ENCODE data around the gene OR51G1. TPM values are rescaled to one million over a fixed set of nuclear protein-coding genes. Genes with fewer than 3 reads are reported as not detected.
"Not testable (repeated sequence)": the region's sequence is repeated elsewhere in the genome, so short reads cannot be mapped to it uniquely, and the experiment has no call there.

OR51G1 gene
- total and polyA plus RNA-seq, 4 donors = not detected

DNA sequence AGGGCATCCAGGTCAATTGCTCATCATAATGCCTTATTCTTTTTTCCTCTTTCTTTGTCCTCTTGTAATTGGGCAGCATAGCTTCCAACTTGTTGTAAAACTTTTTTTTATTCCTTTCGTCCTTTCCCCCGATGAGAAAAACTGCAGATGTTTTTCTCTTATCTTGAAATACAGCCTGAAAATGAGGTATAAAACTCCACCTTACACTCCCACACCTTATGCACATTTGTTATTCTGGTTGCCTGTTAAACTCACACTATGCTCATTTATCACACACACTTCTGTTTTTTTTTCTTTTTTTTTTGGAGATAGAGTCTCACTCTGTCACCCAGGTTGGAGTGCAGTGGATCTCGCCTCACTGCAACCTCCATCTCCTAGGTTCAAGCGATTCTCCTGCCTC, 33.3 kb upstream of the OR51G1 start (continued):
- TF ChIP-seq, protein P1, sequence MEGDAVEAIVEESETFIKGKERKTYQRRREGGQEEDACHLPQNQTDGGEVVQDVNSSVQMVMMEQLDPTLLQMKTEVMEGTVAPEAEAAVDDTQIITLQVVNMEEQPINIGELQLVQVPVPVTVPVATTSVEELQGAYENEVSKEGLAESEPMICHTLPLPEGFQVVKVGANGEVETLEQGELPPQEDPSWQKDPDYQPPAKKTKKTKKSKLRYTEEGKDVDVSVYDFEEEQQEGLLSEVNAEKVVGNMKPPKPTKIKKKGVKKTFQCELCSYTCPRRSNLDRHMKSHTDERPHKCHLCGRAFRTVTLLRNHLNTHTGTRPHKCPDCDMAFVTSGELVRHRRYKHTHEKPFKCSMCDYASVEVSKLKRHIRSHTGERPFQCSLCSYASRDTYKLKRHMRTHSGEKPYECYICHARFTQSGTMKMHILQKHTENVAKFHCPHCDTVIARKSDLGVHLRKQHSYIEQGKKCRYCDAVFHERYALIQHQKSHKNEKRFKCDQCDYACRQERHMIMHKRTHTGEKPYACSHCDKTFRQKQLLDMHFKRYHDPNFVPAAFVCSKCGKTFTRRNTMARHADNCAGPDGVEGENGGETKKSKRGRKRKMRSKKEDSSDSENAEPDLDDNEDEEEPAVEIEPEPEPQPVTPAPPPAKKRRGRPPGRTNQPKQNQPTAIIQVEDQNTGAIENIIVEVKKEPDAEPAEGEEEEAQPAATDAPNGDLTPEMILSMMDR (IDR thresholded peaks at IDR 0.05; ENCODE audit: low read depth, low read length, missing input control) = no peak
- no peak for TF ChIP-seq HNF4G (IDR thresholded peaks at IDR 0.05)
- TF ChIP-seq EGR1 (IDR thresholded peaks at IDR 0.05; ENCODE audit: low read depth in 2 of 2) = no peak
- TF ChIP-seq NR2F2 (IDR thresholded peaks at IDR 0.05) = no peak

DNA sequence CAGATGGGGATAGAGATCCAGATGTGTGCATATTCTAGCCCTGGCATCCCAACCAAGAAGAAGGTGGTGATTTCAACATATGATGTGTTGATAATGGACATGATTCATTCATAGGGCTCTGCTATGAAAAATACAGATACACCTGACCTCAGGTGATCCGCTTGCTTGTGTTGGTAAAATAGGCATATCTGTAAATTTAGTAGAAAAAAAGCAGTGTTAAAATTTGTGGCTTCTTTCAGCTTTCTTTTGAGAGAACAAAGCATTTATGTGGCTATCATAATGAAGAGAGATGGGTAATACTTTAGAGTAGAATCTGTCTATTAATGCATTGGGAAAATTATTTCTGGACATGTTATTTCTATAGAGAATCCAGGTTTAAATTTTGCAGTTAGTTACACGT, 31.5 kb upstream of the OR51G1 start, which contains the start of gene OR51A2:
Gene OR51A2 (minus strand): TSS at position 101 of the 400 bp plus-strand sequence. CDS start 0 bp downstream, at position 101.
- H3K4me3 ChIP-seq (ENCODE audit: low read depth in 1 of 3, low read length in 3 of 3); H3K4me1 ChIP-seq (ENCODE audit: control insufficient read depth in 4 of 4, insufficient read depth in 4 of 4, low read length in 3 of 4); DNase-seq (ENCODE audit: low spot score); H3K9me3 ChIP-seq (ENCODE audit: control insufficient read depth in 4 of 4, low read length in 3 of 4); H3K36me3 ChIP-seq (ENCODE audit: control insufficient read depth in 4 of 4, insufficient read depth in 3 of 4, low read depth in 1 of 4, low read length in 3 of 4); H3K27ac ChIP-seq (ENCODE audit: low read depth in 1 of 2, low read length in 2 of 2); H3K27me3 ChIP-seq (ENCODE audit: control insufficient read depth in 4 of 4, insufficient read depth in 4 of 4, low read length in 3 of 4); H3K9ac ChIP-seq (ENCODE audit: low read depth in 1 of 2, low read length in 2 of 2): not testable (repeated sequence)
- WGBS = 64% methylated on average over 2 of the region's 2 CpGs

DNA sequence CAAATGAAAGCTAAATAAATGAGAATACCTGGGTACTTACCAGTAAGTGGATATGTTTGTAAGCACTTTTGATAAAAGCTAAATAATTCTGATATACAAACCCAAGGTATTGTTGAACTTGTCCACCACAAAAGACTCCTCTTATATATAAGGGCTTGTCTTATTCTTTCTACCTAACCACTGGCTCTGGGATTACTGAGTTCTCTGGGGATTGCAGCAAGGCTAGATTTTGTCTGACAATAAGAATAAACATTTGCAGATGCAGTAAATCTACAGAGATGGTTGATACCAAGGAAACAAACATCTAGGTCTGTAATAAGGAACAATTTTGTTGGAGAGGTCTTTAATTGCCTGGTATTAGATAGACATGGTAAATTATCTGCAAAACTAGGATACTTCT, 23.4 kb upstream of the OR51G1 start, which contains the start of gene OR51A4:
Gene OR51A4 (minus strand): TSS at position 101 of the 400 bp plus-strand sequence. CDS start 505 bp downstream, outside the sequence.
- H3K27me3 ChIP-seq (ENCODE audit: control insufficient read depth in 4 of 4, insufficient read depth in 4 of 4, low read length in 3 of 4) = peaks cover 0 to 5% (median 0%) of the 10 kb centered on the region in 4 donors
- no peaks in the 10 kb centered on the region for H3K4me1 ChIP-seq (ENCODE audit: control insufficient read depth in 4 of 4, insufficient read depth in 4 of 4, low read length in 3 of 4)
- no peak within 1 kb of the TSS for H3K9ac ChIP-seq (ENCODE audit: low read depth in 1 of 2, low read length in 2 of 2)
- no peaks in the 10 kb centered on the region for H3K36me3 ChIP-seq (ENCODE audit: control insufficient read depth in 4 of 4, insufficient read depth in 3 of 4, low read depth in 1 of 4, low read length in 3 of 4)
- no peaks in the 10 kb centered on the region for H3K9me3 ChIP-seq (ENCODE audit: control insufficient read depth in 4 of 4, low read length in 3 of 4)
- no peak within 1 kb of the TSS for H3K27ac ChIP-seq (ENCODE audit: low read depth in 1 of 2, low read length in 2 of 2)
- no peak for DNase-seq (ENCODE audit: low spot score)
- no peak within 1 kb of the TSS for H3K4me3 ChIP-seq (ENCODE audit: low read depth in 1 of 3, low read length in 3 of 3)
- TF ChIP-seq, protein P2, sequence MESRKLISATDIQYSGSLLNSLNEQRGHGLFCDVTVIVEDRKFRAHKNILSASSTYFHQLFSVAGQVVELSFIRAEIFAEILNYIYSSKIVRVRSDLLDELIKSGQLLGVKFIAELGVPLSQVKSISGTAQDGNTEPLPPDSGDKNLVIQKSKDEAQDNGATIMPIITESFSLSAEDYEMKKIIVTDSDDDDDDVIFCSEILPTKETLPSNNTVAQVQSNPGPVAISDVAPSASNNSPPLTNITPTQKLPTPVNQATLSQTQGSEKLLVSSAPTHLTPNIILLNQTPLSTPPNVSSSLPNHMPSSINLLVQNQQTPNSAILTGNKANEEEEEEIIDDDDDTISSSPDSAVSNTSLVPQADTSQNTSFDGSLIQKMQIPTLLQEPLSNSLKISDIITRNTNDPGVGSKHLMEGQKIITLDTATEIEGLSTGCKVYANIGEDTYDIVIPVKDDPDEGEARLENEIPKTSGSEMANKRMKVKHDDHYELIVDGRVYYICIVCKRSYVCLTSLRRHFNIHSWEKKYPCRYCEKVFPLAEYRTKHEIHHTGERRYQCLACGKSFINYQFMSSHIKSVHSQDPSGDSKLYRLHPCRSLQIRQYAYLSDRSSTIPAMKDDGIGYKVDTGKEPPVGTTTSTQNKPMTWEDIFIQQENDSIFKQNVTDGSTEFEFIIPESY (IDR thresholded peaks at IDR 0.05) = no peak
- TF ChIP-seq, protein P1 (IDR thresholded peaks at IDR 0.05; ENCODE audit: low read depth, low read length, missing input control) = no peak
- TF ChIP-seq, protein P3, sequence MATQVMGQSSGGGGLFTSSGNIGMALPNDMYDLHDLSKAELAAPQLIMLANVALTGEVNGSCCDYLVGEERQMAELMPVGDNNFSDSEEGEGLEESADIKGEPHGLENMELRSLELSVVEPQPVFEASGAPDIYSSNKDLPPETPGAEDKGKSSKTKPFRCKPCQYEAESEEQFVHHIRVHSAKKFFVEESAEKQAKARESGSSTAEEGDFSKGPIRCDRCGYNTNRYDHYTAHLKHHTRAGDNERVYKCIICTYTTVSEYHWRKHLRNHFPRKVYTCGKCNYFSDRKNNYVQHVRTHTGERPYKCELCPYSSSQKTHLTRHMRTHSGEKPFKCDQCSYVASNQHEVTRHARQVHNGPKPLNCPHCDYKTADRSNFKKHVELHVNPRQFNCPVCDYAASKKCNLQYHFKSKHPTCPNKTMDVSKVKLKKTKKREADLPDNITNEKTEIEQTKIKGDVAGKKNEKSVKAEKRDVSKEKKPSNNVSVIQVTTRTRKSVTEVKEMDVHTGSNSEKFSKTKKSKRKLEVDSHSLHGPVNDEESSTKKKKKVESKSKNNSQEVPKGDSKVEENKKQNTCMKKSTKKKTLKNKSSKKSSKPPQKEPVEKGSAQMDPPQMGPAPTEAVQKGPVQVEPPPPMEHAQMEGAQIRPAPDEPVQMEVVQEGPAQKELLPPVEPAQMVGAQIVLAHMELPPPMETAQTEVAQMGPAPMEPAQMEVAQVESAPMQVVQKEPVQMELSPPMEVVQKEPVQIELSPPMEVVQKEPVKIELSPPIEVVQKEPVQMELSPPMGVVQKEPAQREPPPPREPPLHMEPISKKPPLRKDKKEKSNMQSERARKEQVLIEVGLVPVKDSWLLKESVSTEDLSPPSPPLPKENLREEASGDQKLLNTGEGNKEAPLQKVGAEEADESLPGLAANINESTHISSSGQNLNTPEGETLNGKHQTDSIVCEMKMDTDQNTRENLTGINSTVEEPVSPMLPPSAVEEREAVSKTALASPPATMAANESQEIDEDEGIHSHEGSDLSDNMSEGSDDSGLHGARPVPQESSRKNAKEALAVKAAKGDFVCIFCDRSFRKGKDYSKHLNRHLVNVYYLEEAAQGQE (IDR thresholded peaks at IDR 0.05) = no peak
- TF ChIP-seq SP1 (IDR thresholded peaks at IDR 0.05) (no peak), JUND (IDR thresholded peaks at IDR 0.05) (no peak)
- TF ChIP-seq, protein P4, sequence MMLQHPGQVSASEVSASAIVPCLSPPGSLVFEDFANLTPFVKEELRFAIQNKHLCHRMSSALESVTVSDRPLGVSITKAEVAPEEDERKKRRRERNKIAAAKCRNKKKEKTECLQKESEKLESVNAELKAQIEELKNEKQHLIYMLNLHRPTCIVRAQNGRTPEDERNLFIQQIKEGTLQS (IDR thresholded peaks at IDR 0.05) = no peak
